Panc1 (cell line): ENCODE data around the gene EXOC6B. TPM values are rescaled to one million over a fixed set of nuclear protein-coding genes. Genes with fewer than 3 reads are reported as not detected.
A peak's percentile ranks its signal among the peaks of the same experiment; 100 is the strongest.

Experiments used
- ATAC-seq: fragments of 200-7000 bp; cut with Tn5 transposase; 2 replicates; pipeline ENCODE4 v1.9.1; 2020; ENCODE audit warnings: mild to moderate bottlenecking, moderate library complexity
- BruUV-seq: library from RNA; stranded (reverse); fragments of 400-500 nt; replicated peaks from 2 replicates; lab custom pipeline; 2021; lab: Mats Ljungman, UMichigan
- CTCF ChIA-PET: fragments of 300-600 bp; sonication (Branson Sonifier 250); formaldehyde crosslinking; loops from one replicate; lab custom pipeline; 2022; ENCODE audit warnings: antibody characterized with exemption; lab: Charles Lee
- POLR2A ChIA-PET: fragments of 300-600 bp; sonication (Branson Sonifier 250); formaldehyde crosslinking; loops from one replicate; lab custom pipeline; 2022; ENCODE audit warnings: antibody characterized with exemption; lab: Charles Lee
- DNase-seq: peaks from one replicate; pipeline ENCODE4 v3.0.0-alpha.2; 2010; ENCODE audit warnings: low read depth, low spot score
- H3K27ac ChIP-seq: 2 replicates; pipeline ENCODE4 v1.5.1; 2011; ENCODE audit warnings: mild to moderate bottlenecking, low read length, inconsistent platforms
- H3K27me3 ChIP-seq: fragments of 200-500 bp; sonication (Bioruptor generic); 2 replicates; pipeline ENCODE4 v1.6.0; 2014; ENCODE audit warnings: low read length, inconsistent platforms; ENCODE audit not compliant: control insufficient read depth, insufficient read depth
- H3K36me3 ChIP-seq: fragments of 200-500 bp; sonication (Bioruptor generic); 2 replicates; pipeline ENCODE4 v1.5.1; 2014; ENCODE audit warnings: inconsistent platforms, mild to moderate bottlenecking, low read length, moderate library complexity; ENCODE audit not compliant: control insufficient read depth, insufficient read depth
- H3K4me1 ChIP-seq: 2 replicates; pipeline ENCODE4 v1.5.1; 2011; ENCODE audit warnings: inconsistent platforms, mild to moderate bottlenecking, low read length, moderate library complexity; ENCODE audit not compliant: control insufficient read depth, insufficient read depth
- H3K4me3 ChIP-seq, 2 experiments: 2 replicates each; pipeline ENCODE4 v1.5.1; 2011 to 2012; ENCODE audit warnings: low read depth in 2 of 2, low read length in 2 of 2, mild to moderate bottlenecking in 2 of 2, inconsistent platforms in 1 of 2, moderate library complexity in 1 of 2
- H3K9me3 ChIP-seq: fragments of 200-500 bp; sonication (Bioruptor generic); 2 replicates; pipeline ENCODE4 v1.5.1; 2014; ENCODE audit warnings: low read depth, mild to moderate bottlenecking, inconsistent platforms, low read length, moderate library complexity; ENCODE audit not compliant: control insufficient read depth, insufficient read depth
- CTCF ChIP-seq: fragments of 450-650 bp; IDR thresholded peaks from 2 replicates; pipeline ENCODE4 v1.5.1; 2017; ENCODE audit warnings: mild to moderate bottlenecking
- POLR2AphosphoS5 ChIP-seq: IDR thresholded peaks from 2 replicates; pipeline ENCODE4 v1.6.1; 2012; ENCODE audit warnings: mild to moderate bottlenecking, low read depth, low read length, moderate library complexity
- REST ChIP-seq, 2 experiments: IDR thresholded peaks; 2 replicates each; pipeline ENCODE4 v1.6.1; 2011 to 2012; ENCODE audit warnings: low read depth in 2 of 2, control low read depth in 1 of 2, low read length in 1 of 2, mild to moderate bottlenecking in 1 of 2, moderate library complexity in 1 of 2; ENCODE audit not compliant: insufficient read depth in 1 of 2
- SIN3A ChIP-seq: IDR thresholded peaks from 2 replicates; pipeline ENCODE4 v1.6.1; 2012; ENCODE audit warnings: low read depth, mild to moderate bottlenecking, low read length, moderate library complexity, borderline replicate concordance; ENCODE audit not compliant: insufficient read depth
- TCF7L2 ChIP-seq: IDR thresholded peaks from 2 replicates; pipeline ENCODE4 v1.6.1; 2011; ENCODE audit warnings: mild to moderate bottlenecking, low read depth, low read length, inconsistent platforms
- in situ Hi-C: cut with HindIII; loops from 2 replicates; pipeline ENCODE4 v1.10.0; 2016; ENCODE audit warnings: low sequenced_read_pairs, low pct_unique_long_range_greater_than_20kb
- intact Hi-C: fragments of 100-400 bp; cut with micrococcal nuclease; formaldehyde crosslinking; loops from one replicate; pipeline ENCODE4 v1.10.0; 2022; ENCODE audit not compliant: unreplicated experiment
- total RNA-seq: library from RNA; stranded (reverse); gene quantifications from one replicate; pipeline ENCODE4 v1.2.1, GENCODE V29; 2021; ENCODE audit not compliant: unreplicated experiment

Gene EXOC6B
- total RNA-seq, 1 experiment from 2014 or later = 23.2 TPM

- H3K9me3 ChIP-seq = no peaks in the 10 kb centered on the region
- no peak overlapping the region for H3K4me3 ChIP-seq
- H3K36me3 ChIP-seq = no peaks in the 10 kb centered on the region; the same call in 1 of the 2 replicates
- in situ Hi-C loops (no loop called here), intact Hi-C loops (no loop called here)
- ATAC-seq (peak; percentile 70), DNase-seq (no peak)
- H3K27me3 ChIP-seq = no peaks in the 10 kb centered on the region
- H3K27ac ChIP-seq = no peak overlapping the region
- POLR2A ChIA-PET = no interaction called here
- H3K4me1 ChIP-seq = no peaks in the 10 kb centered on the region
- CTCF ChIA-PET = no interaction called here
- BruUV-seq = no TSS peak
- TF ChIP-seq CTCF (peak; percentile 27; the same call in 1 of the 2 replicates), TCF7L2 (no peak), REST (IDR thresholded peaks at IDR 0.05; ENCODE audit: insufficient read depth in 1 of 2, low read depth in 2 of 2, low read length in 1 of 2) (no peak), POLR2AphosphoS5 (no peak)
These were observed 458.2 kb downstream of the EXOC6B start for GRCh38 chr2:72367530-72368225.

- Histone ChIP-seq H3K36me3 (no peaks in the 10 kb centered on the region; the same call in 1 of the 2 replicates), H3K4me3 (no peak overlapping the region), H3K27ac (no peak overlapping the region), H3K27me3 (no peaks in the 10 kb centered on the region), H3K4me1 (no peaks in the 10 kb centered on the region), H3K9me3 (no peaks in the 10 kb centered on the region)
- intact Hi-C loops = no loop called here
- in situ Hi-C loops = no loop called here
- ChIA-PET CTCF (no interaction called here), POLR2A (no interaction called here)
- ATAC-seq = no peak
- no peak for TF ChIP-seq POLR2AphosphoS5
- TF ChIP-seq REST (IDR thresholded peaks at IDR 0.05; ENCODE audit: insufficient read depth in 1 of 2, low read depth in 2 of 2, low read length in 1 of 2) = no peak
- no peak for TF ChIP-seq SIN3A
- no peak for TF ChIP-seq CTCF
- no peak for TF ChIP-seq TCF7L2
- no TSS peak for BruUV-seq
- no peak for DNase-seq
These were observed 462.4 kb downstream of the EXOC6B start for GRCh38 chr2:72363406-72363805.
